HepG2 (cell line): ENCODE measurements around the gene SMARCB1. TPM values are rescaled to one million over a fixed set of nuclear protein-coding genes. Genes with fewer than 3 reads are reported as not detected.
A peak's percentile ranks its signal among the peaks of the same experiment; 100 is the strongest.

Experiments used
- ATAC-seq: fragments of 200-7000 bp; cut with Tn5 transposase; 3 replicates; pipeline ENCODE4 v1.9.1; 2020; ENCODE audit warnings: mild to moderate bottlenecking, moderate library complexity
- BruUV-seq: library from RNA; stranded (reverse); fragments of 400-500 nt; replicated peaks from 2 replicates; lab custom pipeline; 2021; lab: Mats Ljungman, UMichigan
- CTCF ChIA-PET: fragments of 300-600 bp; formaldehyde crosslinking; extraction: SDS; loops from one replicate; lab custom pipeline; 2021; ENCODE audit warnings: low total read pairs, inconsistent platforms, low intra/inter-chr PET ratio; lab: Yijun Ruan, JAX
- POLR2A ChIA-PET: fragments of 350-600 bp; sonication (Branson Sonifier 250); formaldehyde crosslinking; loops from one replicate; lab custom pipeline; 2020; ENCODE audit warnings: antibody characterized with exemption, inconsistent platforms; lab: Yijun Ruan, JAX
- DNase-seq: peaks from one replicate; pipeline ENCODE4 v3.0.0-alpha.2; 2015; ENCODE audit warnings: low spot score
- FAIRE-seq: peaks from 3 replicates; lab custom pipeline; 2011; peaks lifted over from hg19 to GRCh38; lab: Jason Lieb, UNC
- H2AFZ ChIP-seq: one replicate; pipeline ENCODE4 v1.6.1; 2011; ENCODE audit warnings: low read length, inconsistent platforms
- H3K27ac ChIP-seq: fragments of 300-600 bp; 3 replicates; pipeline ENCODE4 v1.8.0; 2011; ENCODE audit warnings: mixed run types, mild to moderate bottlenecking, mixed read lengths, low read length, inconsistent platforms; ENCODE audit not compliant: insufficient read depth; ENCODE audit errors: extremely low read length
- H3K27me3 ChIP-seq, 2 experiments: fragments of 200-600 bp in 1 of 2; 2 replicates in 1 of 2; 3 replicates in 1 of 2; pipeline versions ENCODE4 v1.6.0 to v1.8.0; 2011; ENCODE audit warnings: low read length in 2 of 2, mild to moderate bottlenecking in 2 of 2, moderate library complexity in 2 of 2, inconsistent platforms in 1 of 2; ENCODE audit not compliant: insufficient read depth in 2 of 2, control insufficient read depth in 1 of 2
- H3K36me3 ChIP-seq, 2 experiments: fragments of 200-600 bp in 1 of 2; replicated peaks in 1 of 2; 2 replicates in 1 of 2; 3 replicates in 1 of 2; pipeline versions ENCODE4 v1.5.1 to v1.8.0; 2011; ENCODE audit warnings: low read length in 2 of 2, inconsistent platforms in 1 of 2; ENCODE audit not compliant: insufficient read depth in 2 of 2, control insufficient read depth in 1 of 2
- H3K4me1 ChIP-seq: 2 replicates; pipeline ENCODE4 v1.5.1; 2012; ENCODE audit warnings: low read length, inconsistent platforms; ENCODE audit not compliant: insufficient read depth
- H3K4me2 ChIP-seq: 2 replicates; pipeline ENCODE4 v1.6.0; 2011; ENCODE audit warnings: low read depth, low read length, inconsistent platforms
- H3K4me3 ChIP-seq, 3 experiments: fragments of 200-600 bp in 1 of 3; sonication (generic), shearing (Covaris generic) in 1 of 3; replicated peaks in 1 of 3; 2 replicates each; pipeline ENCODE4 v1.5.1; 2011 to 2016; ENCODE audit warnings: low read length in 3 of 3, inconsistent platforms in 2 of 3, low read depth in 2 of 3, mild to moderate bottlenecking in 2 of 3, control low read depth in 1 of 3, mixed read lengths in 1 of 3; ENCODE audit not compliant: insufficient read depth in 1 of 3
- H3K79me2 ChIP-seq: one replicate; pipeline ENCODE4 v1.6.1; 2011; ENCODE audit warnings: low read length, inconsistent platforms; ENCODE audit not compliant: insufficient read depth
- H3K9ac ChIP-seq: 2 replicates; pipeline ENCODE4 v1.6.0; 2011; ENCODE audit warnings: mild to moderate bottlenecking, low read depth, low read length, inconsistent platforms; ENCODE audit not compliant: insufficient read depth
- H3K9me3 ChIP-seq: 2 replicates; pipeline ENCODE4 v1.5.1; 2012; ENCODE audit warnings: mild to moderate bottlenecking, low read length
- H4K20me1 ChIP-seq: 2 replicates; pipeline ENCODE4 v1.6.0; 2011; ENCODE audit warnings: inconsistent platforms, mild to moderate bottlenecking, low read length, moderate library complexity; ENCODE audit not compliant: insufficient read depth
- IKZF4 ChIP-seq: sonication (generic); formaldehyde crosslinking; IDR thresholded peaks from 2 replicates; pipeline ENCODE4 v1.5.1; 2020; ENCODE audit warnings: borderline replicate concordance, mild to moderate bottlenecking, low read depth, missing genetic modification reagents; ENCODE audit errors: not compliant biosample characterization
- NR3C1 ChIP-seq: sonication (generic); formaldehyde crosslinking; IDR thresholded peaks from 2 replicates; pipeline ENCODE4 v1.4.0; 2020; ENCODE audit warnings: missing genetic modification reagents
- SMYD3 ChIP-seq: sonication (generic); formaldehyde crosslinking; IDR thresholded peaks from 2 replicates; pipeline ENCODE4 v1.8.1; 2023; ENCODE audit warnings: mild to moderate bottlenecking, missing genetic modification reagents
- ZBTB42 ChIP-seq: sonication (generic); formaldehyde crosslinking; IDR thresholded peaks from 2 replicates; pipeline ENCODE4 v1.5.0; 2020; ENCODE audit warnings: mild to moderate bottlenecking, missing genetic modification reagents
- ZBTB7B ChIP-seq: sonication (generic); formaldehyde crosslinking; IDR thresholded peaks from 2 replicates; pipeline ENCODE4 v1.4.0; 2020; ENCODE audit warnings: missing genetic modification reagents
- ZNF343 ChIP-seq: sonication (generic); formaldehyde crosslinking; IDR thresholded peaks from 2 replicates; pipeline ENCODE4 v1.4.0; 2020; ENCODE audit warnings: mild to moderate bottlenecking, missing genetic modification reagents
- ZNF501 ChIP-seq: sonication (generic); formaldehyde crosslinking; IDR thresholded peaks from 2 replicates; pipeline ENCODE4 v1.5.1; 2020; ENCODE audit warnings: mild to moderate bottlenecking, moderate library complexity, missing genetic modification reagents
- ZNF546 ChIP-seq: sonication (generic); formaldehyde crosslinking; conservative IDR thresholded peaks from 2 replicates; pipeline ENCODE4 v1.8.1; 2023; ENCODE audit warnings: mild to moderate bottlenecking, missing genetic modification reagents
- WGBS: methylation state at CpG from one replicate; pipeline ENCODE4 v1.1.6; 2017; ENCODE audit warnings: low lambda C conversion rate; 5-methylcytosine and 5-hydroxymethylcytosine counted together
- in situ Hi-C: cut with HindIII; loops from 2 replicates; pipeline ENCODE4 v1.10.0; 2017; ENCODE audit warnings: low pct_unique_long_range_greater_than_20kb; ENCODE audit not compliant: extremely low pct_ligation_motif_present
- intact Hi-C: fragments of 100-400 bp; cut with micrococcal nuclease; formaldehyde crosslinking; loops from one replicate; pipeline ENCODE4 v1.10.0; 2022; ENCODE audit not compliant: unreplicated experiment
- polyA plus RNA-seq, 8 experiments: library from polyadenylated mRNA; depleted of rRNA in 3 of 8; stranded (reverse) in 7 of 8; unstranded in 1 of 8; fragments of >200 nt; fragmentation: Illumina TruSeq in 4 of 8; extraction: Trizol in 4 of 8; gene quantifications; 2 replicates each; pipeline versions ENCODE4 v1.2.1 to v1.2.3, GENCODE V29; 2011 to 2016; ENCODE audit warnings: low read depth in 4 of 8, missing spikeins in 1 of 8, mixed read lengths in 1 of 8; ENCODE audit not compliant: insufficient read depth in 1 of 8
- total RNA-seq, 5 experiments: library from RNA; depleted of rRNA; stranded (reverse); fragments of >200 nt; fragmentation: Illumina TruSeq; extraction: Trizol; gene quantifications; 2 replicates each; pipeline ENCODE4 v1.2.3, GENCODE V29; 2016; ENCODE audit warnings: low read depth in 1 of 5
- TF ChIP-seq, protein P1 (sequence below): sonication (generic); formaldehyde crosslinking; IDR thresholded peaks from 2 replicates; pipeline ENCODE4 v1.4.0; 2020; ENCODE audit warnings: mild to moderate bottlenecking, missing genetic modification reagents
- TF ChIP-seq, protein P2 (sequence below), 2 experiments: sonication (generic) in 1 of 2; formaldehyde crosslinking in 1 of 2; IDR thresholded peaks; 2 replicates each; pipeline versions ENCODE4 v1.4.0 to v1.6.1; 2018 to 2020; ENCODE audit warnings: missing genetic modification reagents in 2 of 2, borderline replicate concordance in 1 of 2, low read depth in 1 of 2, mild to moderate bottlenecking in 1 of 2, missing biosample characterization in 1 of 2
- TF ChIP-seq, protein P3 (sequence below): IDR thresholded peaks from 2 replicates; pipeline ENCODE4 v1.6.1; 2016; ENCODE audit warnings: mild to moderate bottlenecking
- TF ChIP-seq, protein P4 (sequence below): sonication (generic); formaldehyde crosslinking; IDR thresholded peaks from 2 replicates; pipeline ENCODE4 v1.5.1; 2020; ENCODE audit warnings: mild to moderate bottlenecking, missing genetic modification reagents, moderate library complexity

Gene SMARCB1
- total and polyA plus RNA-seq, 2 of the 13 experiments (the other 11 are each of a cell fraction or from before 2014, with no cell fraction given): 74.0 to 166 TPM

DNA sequence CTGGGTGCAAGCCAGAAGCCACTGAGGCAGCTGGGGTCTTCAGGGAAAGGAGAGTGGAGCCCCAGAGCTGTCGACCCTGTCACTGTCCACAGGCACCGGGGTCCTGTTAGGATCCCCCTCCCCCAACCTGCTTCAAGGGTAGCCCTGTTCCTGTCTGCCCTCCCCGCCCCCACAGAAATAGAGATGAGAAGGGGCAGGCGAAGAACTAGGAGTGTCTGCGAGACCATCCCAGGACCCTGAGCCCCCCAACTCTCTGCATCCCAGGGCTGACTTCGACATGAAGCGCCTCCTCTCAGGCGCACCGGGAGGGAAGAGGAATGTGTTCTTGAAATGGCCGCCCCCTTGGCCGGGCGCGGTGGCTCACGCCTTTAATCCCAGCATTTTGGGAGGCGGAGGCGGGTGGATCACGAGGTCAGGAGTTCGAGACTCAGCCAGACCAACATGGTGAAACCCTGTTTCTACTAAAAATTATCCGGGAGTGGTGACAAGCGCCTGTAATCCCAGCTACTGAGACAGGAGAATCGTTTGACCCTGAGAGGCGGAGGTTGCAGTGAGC is 35.2 kb upstream of the SMARCB1 start:
- 59% methylated on average over 15 of the region's 22 CpGs for WGBS
- H3K9ac ChIP-seq: peak overlapping the region; percentile 92
- H3K79me2 ChIP-seq: peaks cover 7% of the 10 kb centered on the region
- no peaks in the 10 kb centered on the region for H4K20me1 ChIP-seq
- ChIA-PET POLR2A (interaction anchor here (0.9 to 4.9 kb wide), 5 partner anchors 8 to 38 kb away, joined by 4 to 52 read pairs (median 6); partner anchors contain the start of genes C22orf15 and CHCHD10), CTCF (no interaction called here)
- intact Hi-C loops (no loop called here), in situ Hi-C loops (no loop called here)
- peak overlapping the region; percentile 87 for H3K4me2 ChIP-seq
- H3K36me3 ChIP-seq: no peaks in the 10 kb centered on the region
- no peaks in the 10 kb centered on the region for H3K27me3 ChIP-seq
- ATAC-seq (no peak; the same call in 2 of the 3 replicates), FAIRE-seq (no peak), DNase-seq (no peak)
- peaks cover 23% of the 10 kb centered on the region for H3K4me1 ChIP-seq
- H2AFZ ChIP-seq: peak overlapping the region; percentile 69
- no peaks in the 10 kb centered on the region for H3K9me3 ChIP-seq
- TSS peak; percentile 86 for BruUV-seq
- H3K27ac ChIP-seq: peak overlapping the region; percentile 60
- peak overlapping the region; percentile 88 to 92 (median 89) for H3K4me3 ChIP-seq
- TF ChIP-seq, protein P1, sequence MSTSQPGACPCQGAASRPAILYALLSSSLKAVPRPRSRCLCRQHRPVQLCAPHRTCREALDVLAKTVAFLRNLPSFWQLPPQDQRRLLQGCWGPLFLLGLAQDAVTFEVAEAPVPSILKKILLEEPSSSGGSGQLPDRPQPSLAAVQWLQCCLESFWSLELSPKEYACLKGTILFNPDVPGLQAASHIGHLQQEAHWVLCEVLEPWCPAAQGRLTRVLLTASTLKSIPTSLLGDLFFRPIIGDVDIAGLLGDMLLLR (CRISPR knock-in tag): 0 out of 2 replicates have a peak, but pooled peaks have one; percentile 10
- TF ChIP-seq, protein P2, sequence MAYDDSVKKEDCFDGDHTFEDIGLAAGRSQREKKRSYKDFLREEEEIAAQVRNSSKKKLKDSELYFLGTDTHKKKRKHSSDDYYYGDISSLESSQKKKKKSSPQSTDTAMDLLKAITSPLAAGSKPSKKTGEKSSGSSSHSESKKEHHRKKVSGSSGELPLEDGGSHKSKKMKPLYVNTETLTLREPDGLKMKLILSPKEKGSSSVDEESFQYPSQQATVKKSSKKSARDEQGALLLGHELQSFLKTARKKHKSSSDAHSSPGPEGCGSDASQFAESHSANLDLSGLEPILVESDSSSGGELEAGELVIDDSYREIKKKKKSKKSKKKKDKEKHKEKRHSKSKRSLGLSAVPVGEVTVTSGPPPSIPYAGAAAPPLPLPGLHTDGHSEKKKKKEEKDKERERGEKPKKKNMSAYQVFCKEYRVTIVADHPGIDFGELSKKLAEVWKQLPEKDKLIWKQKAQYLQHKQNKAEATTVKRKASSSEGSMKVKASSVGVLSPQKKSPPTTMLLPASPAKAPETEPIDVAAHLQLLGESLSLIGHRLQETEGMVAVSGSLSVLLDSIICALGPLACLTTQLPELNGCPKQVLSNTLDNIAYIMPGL (CRISPR knock-in tag; IDR thresholded peaks at IDR 0.05; ENCODE audit: borderline replicate concordance in 1 of 2, low read depth in 1 of 2): 0 out of 4 replicates have a peak, but pooled peaks of 1 of the 2 experiments have one; percentile 13
- TF ChIP-seq ZNF546: 0 out of 2 replicates have a peak, but pooled peaks have one; percentile 11
- TF ChIP-seq SMYD3: no peak
- TF ChIP-seq ZNF343: 0 out of 2 replicates have a peak, but pooled peaks have one; percentile 11
- TF ChIP-seq ZBTB7B (CRISPR knock-in tag): 0 out of 2 replicates have a peak, but pooled peaks have one; percentile 13
- TF ChIP-seq, protein P3, sequence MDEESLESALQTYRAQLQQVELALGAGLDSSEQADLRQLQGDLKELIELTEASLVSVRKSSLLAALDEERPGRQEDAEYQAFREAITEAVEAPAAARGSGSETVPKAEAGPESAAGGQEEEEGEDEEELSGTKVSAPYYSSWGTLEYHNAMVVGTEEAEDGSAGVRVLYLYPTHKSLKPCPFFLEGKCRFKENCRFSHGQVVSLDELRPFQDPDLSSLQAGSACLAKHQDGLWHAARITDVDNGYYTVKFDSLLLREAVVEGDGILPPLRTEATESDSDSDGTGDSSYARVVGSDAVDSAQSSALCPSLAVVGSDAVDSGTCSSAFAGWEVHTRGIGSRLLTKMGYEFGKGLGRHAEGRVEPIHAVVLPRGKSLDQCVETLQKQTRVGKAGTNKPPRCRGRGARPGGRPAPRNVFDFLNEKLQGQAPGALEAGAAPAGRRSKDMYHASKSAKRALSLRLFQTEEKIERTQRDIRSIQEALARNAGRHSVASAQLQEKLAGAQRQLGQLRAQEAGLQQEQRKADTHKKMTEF (CRISPR knock-in tag): 0 out of 2 replicates have a peak, but pooled peaks have one; percentile 9
- TF ChIP-seq, protein P4, sequence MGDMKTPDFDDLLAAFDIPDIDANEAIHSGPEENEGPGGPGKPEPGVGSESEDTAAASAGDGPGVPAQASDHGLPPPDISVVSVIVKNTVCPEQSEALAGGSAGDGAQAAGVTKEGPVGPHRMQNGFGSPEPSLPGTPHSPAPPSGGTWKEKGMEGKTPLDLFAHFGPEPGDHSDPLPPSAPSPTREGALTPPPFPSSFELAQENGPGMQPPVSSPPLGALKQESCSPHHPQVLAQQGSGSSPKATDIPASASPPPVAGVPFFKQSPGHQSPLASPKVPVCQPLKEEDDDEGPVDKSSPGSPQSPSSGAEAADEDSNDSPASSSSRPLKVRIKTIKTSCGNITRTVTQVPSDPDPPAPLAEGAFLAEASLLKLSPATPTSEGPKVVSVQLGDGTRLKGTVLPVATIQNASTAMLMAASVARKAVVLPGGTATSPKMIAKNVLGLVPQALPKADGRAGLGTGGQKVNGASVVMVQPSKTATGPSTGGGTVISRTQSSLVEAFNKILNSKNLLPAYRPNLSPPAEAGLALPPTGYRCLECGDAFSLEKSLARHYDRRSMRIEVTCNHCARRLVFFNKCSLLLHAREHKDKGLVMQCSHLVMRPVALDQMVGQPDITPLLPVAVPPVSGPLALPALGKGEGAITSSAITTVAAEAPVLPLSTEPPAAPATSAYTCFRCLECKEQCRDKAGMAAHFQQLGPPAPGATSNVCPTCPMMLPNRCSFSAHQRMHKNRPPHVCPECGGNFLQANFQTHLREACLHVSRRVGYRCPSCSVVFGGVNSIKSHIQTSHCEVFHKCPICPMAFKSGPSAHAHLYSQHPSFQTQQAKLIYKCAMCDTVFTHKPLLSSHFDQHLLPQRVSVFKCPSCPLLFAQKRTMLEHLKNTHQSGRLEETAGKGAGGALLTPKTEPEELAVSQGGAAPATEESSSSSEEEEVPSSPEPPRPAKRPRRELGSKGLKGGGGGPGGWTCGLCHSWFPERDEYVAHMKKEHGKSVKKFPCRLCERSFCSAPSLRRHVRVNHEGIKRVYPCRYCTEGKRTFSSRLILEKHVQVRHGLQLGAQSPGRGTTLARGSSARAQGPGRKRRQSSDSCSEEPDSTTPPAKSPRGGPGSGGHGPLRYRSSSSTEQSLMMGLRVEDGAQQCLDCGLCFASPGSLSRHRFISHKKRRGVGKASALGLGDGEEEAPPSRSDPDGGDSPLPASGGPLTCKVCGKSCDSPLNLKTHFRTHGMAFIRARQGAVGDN (CRISPR knock-in tag): peak; percentile 53
- 0 out of 2 replicates have a peak, but pooled peaks have one; percentile 0 for TF ChIP-seq ZNF501
- TF ChIP-seq ZBTB42 (CRISPR knock-in tag): peak; percentile 63; the same call in 1 of the 2 replicates
- TF ChIP-seq NR3C1 (CRISPR knock-in tag): no peak
- no peak for TF ChIP-seq IKZF4 (CRISPR knock-in tag)
